A673 (cell line): ENCODE data around the gene RFK.

Experiments used
- EZH2 ChIP-seq: fragments of 200-600 bp; sonication (generic); IDR thresholded peaks from 2 replicates; pipeline ENCODE4 v1.6.1; 2017; ENCODE audit warnings: borderline replicate concordance, low read depth, mild to moderate bottlenecking, mixed read lengths, antibody characterized with exemption, low read length; ENCODE audit not compliant: poor library complexity, severe bottlenecking
- TF ChIP-seq, protein P1 (sequence below): fragments of 300-800, 200-600 bp; sonication (generic); conservative IDR thresholded peaks from 2 replicates; pipeline ENCODE4 v1.5.1; 2017; ENCODE audit warnings: low read depth, mild to moderate bottlenecking, antibody characterized with exemption, low read length, moderate library complexity, mixed read lengths

GRCh38 chr9:76412638-76413037 is 18.4 kb upstream of the RFK start:
- TF ChIP-seq, protein P1, sequence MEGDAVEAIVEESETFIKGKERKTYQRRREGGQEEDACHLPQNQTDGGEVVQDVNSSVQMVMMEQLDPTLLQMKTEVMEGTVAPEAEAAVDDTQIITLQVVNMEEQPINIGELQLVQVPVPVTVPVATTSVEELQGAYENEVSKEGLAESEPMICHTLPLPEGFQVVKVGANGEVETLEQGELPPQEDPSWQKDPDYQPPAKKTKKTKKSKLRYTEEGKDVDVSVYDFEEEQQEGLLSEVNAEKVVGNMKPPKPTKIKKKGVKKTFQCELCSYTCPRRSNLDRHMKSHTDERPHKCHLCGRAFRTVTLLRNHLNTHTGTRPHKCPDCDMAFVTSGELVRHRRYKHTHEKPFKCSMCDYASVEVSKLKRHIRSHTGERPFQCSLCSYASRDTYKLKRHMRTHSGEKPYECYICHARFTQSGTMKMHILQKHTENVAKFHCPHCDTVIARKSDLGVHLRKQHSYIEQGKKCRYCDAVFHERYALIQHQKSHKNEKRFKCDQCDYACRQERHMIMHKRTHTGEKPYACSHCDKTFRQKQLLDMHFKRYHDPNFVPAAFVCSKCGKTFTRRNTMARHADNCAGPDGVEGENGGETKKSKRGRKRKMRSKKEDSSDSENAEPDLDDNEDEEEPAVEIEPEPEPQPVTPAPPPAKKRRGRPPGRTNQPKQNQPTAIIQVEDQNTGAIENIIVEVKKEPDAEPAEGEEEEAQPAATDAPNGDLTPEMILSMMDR, result no peak
- no peak for TF ChIP-seq EZH2
